Thyroid gland (tissue), 4 donors: ENCODE data around the gene COX8C.

Source experiments
- CTCF ChIP-seq, 6 experiments: fragments of 200-600 bp in 3 of 6; fragments of 450-650 bp in 3 of 6; sonication (generic) in 3 of 6; IDR thresholded peaks; one replicate each; pipeline ENCODE4 v1.5.1; 2016 to 2019; ENCODE audit warnings: antibody characterized with exemption in 6 of 6, mild to moderate bottlenecking in 2 of 6, inconsistent platforms in 1 of 6, moderate library complexity in 1 of 6
- POLR2A ChIP-seq, 2 donors: fragments of 450-650 bp; IDR thresholded peaks; one replicate each; pipeline ENCODE4 v1.6.1; 2017; ENCODE audit warnings: antibody characterized with exemption in 2 of 2, mild to moderate bottlenecking in 2 of 2, moderate library complexity in 1 of 2

DNA sequence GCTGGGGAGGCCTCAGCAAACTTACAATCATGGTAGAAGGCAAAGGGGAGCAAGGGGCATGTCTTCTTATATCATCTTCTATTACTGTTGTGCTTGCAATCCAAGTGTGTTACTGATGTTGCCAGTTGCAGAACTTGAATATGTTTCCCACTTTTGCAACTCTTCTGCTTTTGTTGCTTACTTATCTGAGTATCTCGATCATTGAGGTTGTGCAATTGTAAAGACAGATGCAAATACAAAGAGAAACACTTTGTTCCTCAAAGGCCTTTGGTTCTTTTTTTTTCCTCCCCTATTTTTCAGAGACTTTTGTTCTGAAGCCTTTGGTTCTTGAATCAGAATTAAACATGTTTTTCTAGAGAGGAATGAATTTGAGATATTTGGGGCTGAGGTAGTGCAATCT, 3.7 kb upstream of the COX8C start:
- TF ChIP-seq CTCF (IDR thresholded peaks at IDR 0.05) (no peak), POLR2A (IDR thresholded peaks at IDR 0.05) (no peak)
